ENCODE measurements around the gene TJAP1.

TJAP1 gene

GRCh38 chr6:43508481-43509141 is 31.2 kb downstream of the TJAP1 start:
- DNase-seq = no peak
- Mint-ChIP-seq H3K36me3 (peaks cover 34% of the 10 kb centered on the region), H3K4me3 (peak overlapping the region; percentile 73), H3K27me3 (peaks cover 34% of the 10 kb centered on the region), H3K27ac (no peak overlapping the region), H3K4me1 (peaks cover 17% of the 10 kb centered on the region), H3K9me3 (no peaks in the 10 kb centered on the region)
- CTCF ChIA-PET = interaction anchor here (1.4 to 4.9 kb wide), 9 partner anchors 8 to 279 kb away, joined by 3 to 46 read pairs (median 17); partner anchors contain the start of genes CRIP3, DLK2, DNPH1 and POLR1C

- H3K36me3 Mint-ChIP-seq = peaks cover 32% of the 10 kb centered on the region
These were observed 32.0 kb downstream of the TJAP1 start for GRCh38 chr6:43509142-43509983.

DNA sequence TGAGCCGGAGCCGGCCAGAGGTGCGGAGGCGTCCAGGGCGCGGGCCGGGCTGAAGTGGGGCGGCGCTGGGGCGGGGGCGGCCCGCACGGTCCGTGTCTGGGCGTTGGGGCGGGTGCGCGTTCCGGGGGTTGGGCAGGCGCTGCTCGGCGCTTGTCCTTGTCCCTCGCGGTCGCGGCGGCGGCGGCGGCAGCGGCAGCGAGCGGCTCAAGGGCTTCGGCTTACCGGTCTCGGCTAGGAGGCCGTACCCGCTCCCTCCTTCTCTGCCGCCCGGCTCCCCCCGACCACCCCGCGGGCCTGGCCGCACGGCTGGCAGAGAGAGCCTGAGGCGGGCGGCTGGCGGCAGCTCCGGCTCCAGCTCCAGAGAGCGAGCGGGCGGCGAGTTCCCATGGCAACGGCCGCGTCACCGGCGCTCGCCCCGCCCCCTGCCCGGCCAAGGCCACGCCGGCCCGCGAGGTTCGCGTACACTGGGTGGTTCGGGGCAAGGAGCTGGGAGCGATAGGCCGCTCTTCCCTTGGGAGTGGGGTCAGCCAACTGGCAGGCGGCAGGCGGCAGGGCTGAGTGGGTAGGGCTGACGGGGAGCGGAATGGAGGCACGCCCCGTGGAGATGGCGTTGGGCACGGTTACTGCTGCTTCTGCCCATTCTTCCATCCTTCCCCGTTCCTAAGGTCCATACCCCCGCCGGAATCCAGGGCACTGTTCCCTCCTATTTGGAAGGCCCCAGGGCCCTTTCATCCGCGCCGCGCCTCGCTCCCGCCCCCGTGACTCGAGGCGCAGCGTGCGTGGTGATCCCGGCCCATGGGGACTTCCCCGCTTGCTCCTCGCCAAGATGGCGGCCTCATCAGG is 32.8 kb downstream of the TJAP1 start, which contains the start of gene LRRC73:
TSS of gene LRRC73 (minus strand) at position 363 of the 843 bp plus-strand sequence. CDS start 561 bp downstream, outside the sequence.
- Mint-ChIP-seq H3K27me3 (peaks cover 34% of the 10 kb centered on the region), H3K4me1 (peaks cover 28% of the 10 kb centered on the region), H3K9me3 (no peaks in the 10 kb centered on the region), H3K27ac (peak within 1 kb of the TSS; percentile 3), H3K4me3 (peak within 1 kb of the TSS; percentile 73), H3K36me3 (peaks cover 34% of the 10 kb centered on the region)
- CTCF ChIA-PET = interaction anchor here (0.6 to 0.9 kb wide), 3 partner anchors 182 to 248 kb away, joined by 3 read pairs; no protein-coding TSS in a partner anchor
- peak; percentile 84 for DNase-seq

More at GRCh38 chr6:43509142-43509983, 32.0 kb downstream of the TJAP1 start:
- no peak for DNase-seq
- Mint-ChIP-seq H3K27ac (peak overlapping the region; percentile 3), H3K4me3 (peak overlapping the region; percentile 73), H3K9me3 (no peaks in the 10 kb centered on the region), H3K4me1 (peaks cover 22% of the 10 kb centered on the region), H3K27me3 (peaks cover 34% of the 10 kb centered on the region)
- CTCF ChIA-PET = interaction anchor here (0.6 to 3.3 kb wide), 3 partner anchors 7 to 247 kb away, joined by 3 to 27 read pairs (median 3); partner anchors contain the start of genes POLR1C and YIPF3

DNA sequence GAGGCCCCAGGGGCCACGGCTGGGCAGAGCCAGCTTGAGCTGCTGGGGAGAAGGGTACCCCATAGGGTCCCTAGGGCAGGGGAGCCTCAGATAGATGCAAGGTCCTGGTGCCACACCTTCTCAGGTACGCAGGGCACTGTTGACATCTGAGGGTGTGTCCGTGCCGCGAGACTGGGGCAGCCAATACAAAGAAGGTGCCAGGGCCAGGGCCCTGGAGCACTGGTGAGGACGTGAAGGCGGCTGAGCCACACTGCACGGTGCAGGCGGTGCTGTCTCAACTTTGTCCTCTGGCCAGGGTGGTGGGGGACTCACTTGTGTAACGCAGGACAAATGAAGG is 33.4 kb downstream of the TJAP1 start:
- no peak for DNase-seq
- H3K4me3 Mint-ChIP-seq = peak overlapping the region; percentile 71
- peaks cover 37% of the 10 kb centered on the region for H3K36me3 Mint-ChIP-seq
- CTCF ChIA-PET = no interaction called here
- H3K27ac Mint-ChIP-seq = no peak overlapping the region
- peaks cover 34% of the 10 kb centered on the region for H3K4me1 Mint-ChIP-seq
- H3K27me3 Mint-ChIP-seq = peaks cover 34% of the 10 kb centered on the region
- no peaks in the 10 kb centered on the region for H3K9me3 Mint-ChIP-seq

DNA sequence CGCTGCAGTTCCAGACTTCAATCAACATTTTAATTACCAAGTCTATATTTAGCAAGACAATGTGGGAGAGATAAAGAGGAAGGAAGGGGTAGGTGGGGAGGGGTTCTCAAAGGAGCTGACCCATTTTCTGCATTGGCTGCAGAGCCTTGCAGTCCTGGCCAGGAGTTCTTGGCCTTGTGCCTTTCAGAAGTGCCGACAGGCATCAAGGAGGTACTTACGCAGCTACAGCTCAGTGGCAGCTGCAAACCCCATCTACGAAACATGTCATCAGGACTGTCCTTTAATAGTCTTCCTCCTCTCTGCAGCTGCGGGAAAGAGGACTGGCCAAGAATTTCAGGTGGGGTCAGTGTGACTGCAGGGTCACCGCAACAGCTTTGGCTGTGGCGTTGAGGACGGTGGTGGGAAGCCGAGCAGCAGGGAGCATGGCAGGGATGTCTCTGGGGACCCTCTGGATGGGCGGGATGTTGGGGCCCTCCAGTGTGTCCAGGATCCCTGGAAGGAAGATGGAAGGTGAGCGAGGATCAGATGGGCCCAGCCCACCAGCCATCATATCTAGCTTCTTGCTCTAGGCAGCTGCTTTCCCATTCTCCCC is 34.5 kb downstream of the TJAP1 start:
- DNase-seq = no peak
- CTCF ChIA-PET = no interaction called here
- Mint-ChIP-seq H3K36me3 (peaks cover 39% of the 10 kb centered on the region), H3K9me3 (no peaks in the 10 kb centered on the region), H3K4me3 (no peak overlapping the region), H3K4me1 (peaks cover 38% of the 10 kb centered on the region), H3K27ac (no peak overlapping the region), H3K27me3 (peaks cover 31% of the 10 kb centered on the region)

DNA sequence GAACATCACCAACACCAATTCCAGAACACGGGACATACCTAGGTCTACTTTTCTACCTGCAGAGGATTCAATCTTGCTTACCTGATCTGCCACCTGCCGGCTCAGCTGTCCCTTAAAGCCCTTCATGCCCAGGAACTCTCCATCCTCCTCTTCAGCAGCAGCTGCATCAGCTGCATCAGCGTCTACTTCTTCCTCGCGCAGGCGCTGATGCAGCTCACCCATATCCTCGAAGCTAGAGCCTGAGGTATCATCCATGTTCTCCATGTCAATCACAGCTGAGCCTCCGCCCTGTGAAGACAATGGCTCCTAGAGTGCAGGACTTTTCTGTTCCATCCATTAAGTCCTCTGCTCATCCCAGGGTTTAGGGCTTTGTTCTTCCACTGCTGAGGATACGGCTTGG is 38.4 kb downstream of the TJAP1 start:
- CTCF ChIA-PET = interaction anchor here (0.9 to 4.5 kb wide), 2 partner anchors 9 to 49 kb away, joined by 3 to 27 read pairs; no protein-coding TSS in a partner anchor
- DNase-seq = no peak
- no peaks in the 10 kb centered on the region for H3K9me3 Mint-ChIP-seq
- H3K36me3 Mint-ChIP-seq = peaks cover 51% of the 10 kb centered on the region
- H3K27me3 Mint-ChIP-seq = no peaks in the 10 kb centered on the region
- peaks cover 30% of the 10 kb centered on the region for H3K4me1 Mint-ChIP-seq
- H3K27ac Mint-ChIP-seq = no peak overlapping the region
- no peak overlapping the region for H3K4me3 Mint-ChIP-seq

DNA sequence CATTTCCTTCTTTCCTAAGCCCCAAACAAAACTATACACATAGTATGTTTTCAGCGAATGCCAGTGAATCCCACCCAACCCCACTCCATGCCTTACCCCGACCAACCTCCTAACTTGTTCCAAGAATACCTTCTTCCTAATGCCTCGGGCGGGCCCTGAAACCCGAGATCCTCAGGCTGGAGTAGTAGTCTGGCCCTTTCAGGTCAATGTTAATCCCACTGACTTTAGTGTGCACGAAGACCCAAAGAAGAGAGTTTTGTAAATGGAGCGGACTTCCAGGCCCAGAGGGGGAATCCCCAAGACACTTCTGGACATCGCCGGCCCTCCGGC is 39.0 kb downstream of the TJAP1 start:
- CTCF ChIA-PET = interaction anchor here (0.9 to 4.5 kb wide), 2 partner anchors 9 to 48 kb away, joined by 3 to 27 read pairs; no protein-coding TSS in a partner anchor
- Mint-ChIP-seq H3K9me3 (no peaks in the 10 kb centered on the region), H3K4me3 (no peak overlapping the region), H3K27ac (no peak overlapping the region), H3K27me3 (no peaks in the 10 kb centered on the region), H3K36me3 (peaks cover 49% of the 10 kb centered on the region), H3K4me1 (peaks cover 30% of the 10 kb centered on the region)
- no peak for DNase-seq

DNA sequence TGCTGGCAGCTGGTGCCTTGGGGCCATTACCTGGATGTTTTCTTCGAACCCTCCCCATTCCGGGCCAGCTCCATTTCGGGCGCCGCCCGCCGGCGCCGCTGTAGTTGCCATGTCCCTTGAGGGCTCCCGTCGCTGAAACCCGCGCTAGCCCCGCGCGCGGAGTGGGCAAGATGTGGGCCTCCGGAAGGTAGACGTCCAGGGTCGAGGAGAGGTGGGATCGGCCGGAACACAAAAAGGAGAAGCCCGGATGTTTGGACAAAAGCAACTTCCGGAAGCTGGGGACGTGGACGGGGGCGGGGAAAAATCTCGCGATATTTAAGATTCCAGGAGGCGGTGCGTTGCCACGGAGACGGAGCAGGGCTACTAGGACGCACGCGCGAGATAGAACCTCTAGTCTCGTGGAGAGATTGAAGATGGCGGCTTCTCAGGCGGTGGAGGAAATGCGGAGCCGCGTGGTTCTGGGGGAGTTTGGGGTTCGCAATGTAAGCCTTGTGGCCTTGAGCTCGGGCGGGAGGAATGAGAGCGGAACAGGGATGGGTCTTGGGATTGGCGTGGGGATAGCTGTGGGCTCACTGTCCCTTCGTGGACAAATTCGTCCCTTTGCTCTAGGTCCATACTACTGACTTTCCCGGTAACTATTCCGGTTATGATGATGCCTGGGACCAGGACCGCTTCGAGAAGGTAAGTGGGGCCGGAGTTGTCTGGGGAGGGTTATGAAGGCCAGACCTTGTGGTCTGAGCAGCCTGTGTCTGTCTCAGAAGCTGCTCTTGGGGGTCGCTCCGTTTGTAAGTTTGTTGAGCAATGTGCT is 39.5 kb downstream of the TJAP1 start, which contains the start of the genes POLR1C and YIPF3:
TSS of gene POLR1C (plus strand) at position 393 of the 808 bp plus-strand sequence. CDS start at position 414, 21 bp downstream.
TSS of gene YIPF3 (minus strand) at position 230 of the 808 bp plus-strand sequence. CDS start at position 111, 119 bp downstream.
- Mint-ChIP-seq H3K4me1 (peaks cover 28% of the 10 kb centered on the region), H3K4me3 (no peak within 1 kb of the TSS), H3K36me3 (peaks cover 44% of the 10 kb centered on the region), H3K27me3 (no peaks in the 10 kb centered on the region), H3K9me3 (no peaks in the 10 kb centered on the region), H3K27ac (no peak within 1 kb of the TSS)
- peak; percentile 98 for DNase-seq
- CTCF ChIA-PET = interaction anchor here (4.5 kb wide), 1 partner anchor 10 kb away, joined by 27 read pairs; no protein-coding TSS in a partner anchor

DNA sequence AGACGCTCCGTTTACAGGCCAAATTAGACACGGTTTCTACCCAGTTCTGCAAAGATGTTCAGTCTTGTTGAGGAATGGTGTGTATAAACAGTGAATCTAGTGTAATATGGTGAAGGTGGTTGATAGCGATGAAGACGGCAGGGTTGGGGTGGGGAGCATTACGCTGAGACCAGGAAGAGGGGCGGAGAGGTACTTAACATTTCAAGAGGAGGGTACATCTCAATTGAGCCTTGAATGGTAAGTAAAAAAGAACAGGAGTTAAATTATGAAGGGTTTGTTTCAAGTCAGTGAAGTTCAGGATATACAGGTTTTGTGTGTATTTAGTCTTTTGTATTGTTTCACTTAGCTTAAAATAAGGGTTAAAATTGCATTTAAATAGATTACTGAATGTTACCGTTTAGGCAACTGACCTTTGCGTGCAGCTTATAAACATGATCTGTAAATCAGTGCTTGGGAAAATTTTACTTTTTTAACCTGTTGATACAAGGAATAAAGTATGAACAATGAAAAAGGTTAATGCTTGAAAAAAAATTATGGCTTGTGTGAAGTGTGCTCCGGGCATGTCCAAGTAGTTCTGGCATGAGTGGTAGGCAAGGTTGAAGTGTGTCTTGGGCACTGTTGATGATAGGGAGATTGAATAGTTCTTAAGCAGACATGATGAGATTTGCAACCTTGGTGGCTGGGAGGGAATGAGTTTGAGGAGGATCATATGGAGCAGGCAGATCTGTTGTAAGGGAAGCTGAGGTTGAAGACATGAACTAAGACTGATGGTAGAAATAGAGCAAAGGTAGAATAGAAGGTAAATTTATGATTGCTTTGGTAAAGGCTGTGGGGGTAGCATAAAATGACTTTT is 40.4 kb downstream of the TJAP1 start:
- Mint-ChIP-seq H3K27me3 (no peaks in the 10 kb centered on the region), H3K36me3 (peaks cover 41% of the 10 kb centered on the region), H3K4me1 (peaks cover 28% of the 10 kb centered on the region), H3K9me3 (no peaks in the 10 kb centered on the region), H3K27ac (no peak overlapping the region), H3K4me3 (no peak overlapping the region)
- peak; percentile 26 for DNase-seq
- CTCF ChIA-PET = interaction anchor here (4.5 kb wide), 1 partner anchor 10 kb away, joined by 27 read pairs; no protein-coding TSS in a partner anchor

GRCh38 chr6:43520097-43520496 is 42.7 kb downstream of the TJAP1 start:
- H3K4me1 Mint-ChIP-seq = peaks cover 22% of the 10 kb centered on the region
- H3K27me3 Mint-ChIP-seq = no peaks in the 10 kb centered on the region
- no peak overlapping the region for H3K4me3 Mint-ChIP-seq
- H3K27ac Mint-ChIP-seq = no peak overlapping the region
- CTCF ChIA-PET = interaction anchor here (1.3 to 2.4 kb wide), 2 partner anchors 8 to 13 kb away, joined by 3 to 12 read pairs; no protein-coding TSS in a partner anchor
- DNase-seq = no peak
- H3K36me3 Mint-ChIP-seq = peaks cover 46% of the 10 kb centered on the region
- H3K9me3 Mint-ChIP-seq = no peaks in the 10 kb centered on the region

DNA sequence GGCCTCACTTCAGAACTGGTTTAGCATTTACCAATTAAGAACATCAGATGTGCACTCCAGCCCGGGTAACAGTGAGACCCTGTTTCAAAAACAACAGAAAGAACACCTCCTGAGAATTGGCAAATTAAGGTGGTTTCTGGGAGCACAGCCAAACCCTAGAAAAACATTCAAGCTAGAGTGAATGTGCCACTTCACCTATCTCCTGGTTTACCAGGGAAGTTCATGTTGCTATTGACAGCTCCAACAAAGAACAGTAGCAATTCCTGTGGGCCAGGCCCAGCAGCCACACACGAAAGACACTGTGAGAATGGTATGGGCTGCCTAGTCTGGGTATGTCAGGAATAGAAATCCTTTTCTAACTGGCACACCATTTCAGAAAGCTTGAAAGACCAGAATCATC is 44.5 kb downstream of the TJAP1 start:
- H3K36me3 Mint-ChIP-seq = peaks cover 47% of the 10 kb centered on the region
- no peaks in the 10 kb centered on the region for H3K9me3 Mint-ChIP-seq
- H3K27ac Mint-ChIP-seq = no peak overlapping the region
- CTCF ChIA-PET = no interaction called here
- H3K27me3 Mint-ChIP-seq = no peaks in the 10 kb centered on the region
- no peak overlapping the region for H3K4me3 Mint-ChIP-seq
- peaks cover 9% of the 10 kb centered on the region for H3K4me1 Mint-ChIP-seq
- DNase-seq = no peak
